ENCODE measurements around the gene SLC10A1.
"Not testable (repeated sequence)": the region's sequence is repeated elsewhere in the genome, so short reads cannot be mapped to it uniquely, and the experiment has no call there.

Gene SLC10A1

DNA sequence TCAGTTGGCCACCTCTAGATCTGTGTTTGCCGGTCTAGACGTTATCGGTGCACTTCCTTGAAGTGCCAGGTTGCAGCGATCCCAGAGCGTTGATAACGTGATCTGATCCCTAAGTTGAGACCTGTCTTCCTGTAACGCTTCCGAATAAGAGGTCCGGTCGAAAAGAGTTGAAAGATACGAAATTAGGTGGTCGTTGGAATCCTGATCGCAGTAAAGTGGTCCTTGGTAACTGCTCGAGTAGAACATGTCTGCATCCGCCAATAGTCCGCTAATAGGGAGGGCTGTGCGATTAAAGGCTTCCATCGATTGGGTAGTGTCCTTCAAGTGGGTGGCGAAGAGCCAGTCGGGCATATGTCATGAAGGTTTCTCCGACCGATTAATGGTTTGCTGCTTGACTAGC, 27.4 kb downstream of the SLC10A1 start:
- DNase-seq, result no peak

DNA sequence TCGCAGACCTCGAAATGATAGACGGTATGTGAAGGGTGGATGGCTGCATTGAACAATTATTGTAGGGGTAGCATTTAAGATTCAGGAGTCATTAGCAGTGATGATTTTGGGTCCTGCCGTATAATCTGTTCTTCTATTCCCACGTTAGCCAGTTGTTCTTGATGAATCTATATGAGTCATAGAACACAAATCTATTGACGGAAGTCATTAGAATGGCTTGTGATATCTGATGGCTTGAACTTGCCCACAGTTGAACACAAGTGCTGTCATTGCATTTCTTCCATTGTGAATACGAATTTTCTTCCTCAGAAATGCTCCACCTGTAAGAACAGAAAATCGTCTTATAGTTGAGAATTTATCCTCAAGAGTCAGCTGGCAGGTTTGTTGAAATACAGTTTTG, 28.2 kb downstream of the SLC10A1 start:
- DNase-seq, result no peak

DNA sequence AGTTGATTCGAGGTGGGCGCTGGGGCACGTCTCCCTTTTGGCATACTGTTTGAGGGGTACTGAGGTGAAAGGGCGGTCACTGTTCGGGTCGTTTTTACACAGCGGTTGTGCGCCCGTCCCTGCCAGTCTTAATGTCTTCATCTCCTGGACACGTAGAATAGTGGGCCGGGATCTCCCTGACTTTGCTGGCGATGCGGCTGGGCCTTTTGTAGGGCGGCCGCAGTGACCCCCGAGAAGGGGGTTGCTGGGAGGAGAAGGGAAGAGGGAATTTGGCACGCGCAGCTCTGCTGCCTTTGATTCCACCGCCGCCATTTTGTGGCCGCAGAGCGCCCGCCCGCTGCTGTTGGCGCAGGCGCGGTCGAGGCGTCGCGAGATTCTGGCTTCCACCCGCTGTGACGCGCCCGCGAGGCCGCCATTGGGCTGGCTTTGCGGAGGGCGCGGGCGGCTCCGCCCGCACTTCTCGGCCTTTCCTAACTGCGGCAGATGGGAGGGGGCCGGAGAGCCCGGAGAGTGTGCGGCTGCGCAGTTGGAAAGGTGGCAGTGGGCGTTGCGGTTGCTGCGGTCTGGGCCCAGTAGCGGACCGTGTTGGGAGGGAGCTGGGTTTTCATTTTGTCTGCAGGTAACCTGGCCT, 29.6 kb downstream of the SLC10A1 start:
- DNase-seq, result peak; percentile 83 to 89

DNA sequence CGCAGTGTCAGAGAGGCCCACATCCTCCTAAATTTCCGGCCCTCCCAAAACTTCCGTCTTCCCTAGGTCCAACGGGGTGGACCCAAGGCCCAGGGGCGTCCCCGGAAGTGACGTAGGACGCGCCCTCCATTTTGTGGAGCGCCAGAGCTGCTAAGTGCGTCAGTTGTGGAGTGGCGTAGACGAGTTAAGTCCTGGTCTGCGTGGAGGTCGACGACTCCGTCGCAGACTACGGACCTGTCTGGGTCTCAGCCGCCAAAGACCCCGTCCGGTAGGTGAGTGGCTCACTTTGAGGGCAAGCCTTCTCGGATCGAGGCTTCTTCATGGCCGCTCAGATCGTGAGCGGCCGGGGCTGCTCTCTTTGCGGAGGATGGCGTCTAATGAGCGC, 30.1 kb downstream of the SLC10A1 start, which contains the start of gene SRSF5:
TSS of gene SRSF5 (plus strand) at position 159 of the 385 bp plus-strand sequence. CDS start 1,015 bp downstream, outside the sequence.
- DNase-seq, result peak; percentile 95 to 97

DNA sequence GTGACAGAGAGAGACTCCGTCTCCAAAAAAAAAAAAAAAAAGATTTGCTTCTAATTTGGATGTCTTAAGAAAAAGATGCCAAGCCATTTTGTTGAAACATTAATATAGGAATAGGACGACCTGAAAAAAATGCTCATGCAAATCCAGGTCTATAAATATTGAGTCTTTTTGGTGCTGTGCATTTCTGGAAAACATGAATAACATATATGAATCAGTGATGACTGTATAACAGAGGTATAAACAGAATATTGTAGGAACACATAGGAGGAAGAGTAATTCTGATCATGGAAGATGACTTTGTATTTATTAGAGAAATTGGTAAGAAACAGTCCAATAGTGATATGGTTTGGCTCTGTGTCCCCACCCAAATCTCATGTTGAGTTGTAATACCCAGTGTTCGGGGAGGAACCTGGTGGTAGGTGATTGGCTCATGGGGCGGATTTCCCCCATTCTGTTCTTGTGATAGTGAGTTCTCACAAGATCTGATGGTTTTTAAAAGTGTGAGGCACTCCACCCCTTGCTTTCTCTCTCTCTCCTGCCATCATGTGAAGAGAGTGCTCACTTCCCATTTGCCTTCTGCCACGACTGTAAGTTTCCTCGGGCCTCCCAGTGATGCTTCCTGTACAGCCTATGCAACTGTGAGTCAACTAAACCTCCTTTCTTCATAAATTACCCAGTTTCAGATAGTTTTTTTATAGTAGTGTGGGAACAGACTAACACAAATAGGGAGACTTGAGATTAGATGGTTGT, 33.1 kb downstream of the SLC10A1 start:
- DNase-seq, result no peak

DNA sequence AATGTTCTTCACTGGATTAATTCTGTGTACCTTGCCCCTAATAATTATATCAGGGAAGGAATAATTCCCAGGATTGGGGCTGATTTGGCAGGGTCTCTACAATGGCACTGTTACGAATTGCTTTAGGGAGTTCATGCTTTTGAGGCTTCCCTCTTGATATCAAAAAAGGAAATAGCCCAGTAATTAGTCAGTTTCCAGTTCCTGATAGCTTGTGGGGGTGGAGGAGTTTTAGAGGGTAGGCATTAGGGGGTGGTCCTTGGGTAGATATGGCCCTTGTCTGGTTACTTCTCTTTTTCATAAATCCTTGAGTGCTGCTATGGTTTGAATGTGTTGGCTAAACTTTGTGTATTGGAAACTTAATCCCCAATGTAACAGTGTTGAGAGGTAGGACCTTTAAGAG, 36.2 kb downstream of the SLC10A1 start:
- DNase-seq, result no peak

DNA sequence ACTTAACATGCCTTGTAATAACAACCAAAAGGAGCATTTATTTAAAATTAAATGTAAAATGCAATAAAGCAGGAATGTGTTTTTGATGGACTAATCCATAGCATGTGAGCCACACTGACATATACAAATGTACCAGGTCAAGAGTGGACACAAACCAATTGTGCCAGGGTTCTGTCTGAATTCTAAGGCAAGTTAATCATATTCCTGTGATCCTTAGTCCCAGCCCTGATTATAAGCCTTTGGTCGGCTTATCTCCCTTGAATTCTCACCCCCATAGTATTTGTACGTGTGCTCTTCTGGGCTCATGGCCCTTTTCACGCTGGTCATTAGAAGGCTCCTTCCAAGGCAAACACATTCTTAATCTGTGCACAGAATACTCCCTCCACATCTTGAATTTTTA, 40.7 kb downstream of the SLC10A1 start:
- DNase-seq, result no peak

DNA sequence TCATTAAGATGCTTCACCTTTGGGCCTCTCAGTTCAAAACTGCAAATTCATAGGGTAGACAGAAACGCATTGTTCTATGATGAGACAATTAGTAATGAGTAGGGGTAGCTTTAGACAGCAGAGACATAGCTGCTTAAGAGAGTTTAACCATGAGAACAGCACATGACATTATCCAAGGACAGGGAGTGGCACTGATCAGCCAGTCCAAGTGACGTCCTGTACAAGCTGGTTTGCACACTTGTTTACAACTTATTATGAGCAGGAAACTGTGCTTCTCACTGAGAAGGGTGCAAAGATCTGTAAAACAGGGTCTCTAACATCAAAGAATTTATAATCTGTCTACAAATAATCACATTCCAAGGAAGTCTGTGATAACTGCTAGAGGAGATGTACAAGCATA, 41.3 kb downstream of the SLC10A1 start:
- DNase-seq, result no peak

DNA sequence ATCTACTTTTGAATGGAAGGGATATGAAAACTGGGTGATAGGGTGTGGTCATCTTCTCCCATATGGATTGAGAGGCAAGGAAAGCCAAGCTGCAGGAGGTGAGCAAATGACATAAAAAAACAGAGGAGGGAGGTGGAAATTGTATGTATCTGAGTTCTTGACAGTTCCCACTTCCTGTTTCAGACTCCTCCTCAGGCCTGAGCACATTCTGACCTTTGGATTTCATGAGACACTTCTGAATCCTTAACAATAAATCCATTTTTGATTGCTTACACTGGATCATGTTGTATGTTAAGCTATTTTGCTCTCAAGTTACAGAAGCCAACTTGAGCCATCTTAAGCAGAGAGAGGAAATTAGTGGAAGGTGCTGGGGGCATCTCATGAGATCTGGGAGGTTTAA, 41.7 kb downstream of the SLC10A1 start:
- DNase-seq, result no peak

DNA sequence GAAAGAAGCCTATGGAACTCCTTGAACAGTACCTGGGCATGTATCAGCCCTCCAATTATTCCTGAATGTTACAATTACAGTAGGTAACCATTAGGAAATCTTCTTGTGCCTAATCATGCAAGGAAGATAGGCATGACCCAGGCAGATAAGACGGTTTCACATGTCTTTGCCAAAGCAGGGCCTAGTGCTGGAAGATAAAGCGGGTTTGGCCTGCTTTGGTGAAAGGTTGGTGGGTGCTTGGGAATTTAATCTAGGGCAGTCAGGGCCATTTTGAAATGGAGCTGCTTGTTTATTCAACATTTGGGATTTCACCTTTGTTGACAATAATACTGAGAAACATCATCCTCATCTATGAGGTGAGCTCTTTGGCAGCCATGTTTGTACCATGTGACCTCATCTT, 42.6 kb downstream of the SLC10A1 start:
- DNase-seq, result no peak

DNA sequence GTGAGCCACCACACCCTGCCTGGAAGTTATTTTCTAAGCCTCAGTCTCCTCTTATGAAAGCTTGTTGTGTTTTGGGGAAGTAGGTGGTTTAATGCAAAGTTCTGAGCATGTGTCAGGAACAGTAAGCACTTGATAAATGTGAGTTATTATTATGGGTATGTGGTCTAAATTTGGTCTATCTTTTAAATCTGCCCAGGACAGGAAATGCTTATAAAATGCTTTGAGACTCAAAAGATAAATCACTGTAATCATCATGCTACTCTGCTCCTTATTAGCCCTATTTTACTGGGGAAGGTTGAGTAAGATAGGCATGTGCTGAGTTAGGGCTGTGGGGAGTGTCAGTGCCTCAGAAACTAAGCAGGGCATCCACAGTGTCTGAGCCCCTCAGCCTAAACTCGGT, 43.2 kb downstream of the SLC10A1 start:
- DNase-seq, result no peak

DNA sequence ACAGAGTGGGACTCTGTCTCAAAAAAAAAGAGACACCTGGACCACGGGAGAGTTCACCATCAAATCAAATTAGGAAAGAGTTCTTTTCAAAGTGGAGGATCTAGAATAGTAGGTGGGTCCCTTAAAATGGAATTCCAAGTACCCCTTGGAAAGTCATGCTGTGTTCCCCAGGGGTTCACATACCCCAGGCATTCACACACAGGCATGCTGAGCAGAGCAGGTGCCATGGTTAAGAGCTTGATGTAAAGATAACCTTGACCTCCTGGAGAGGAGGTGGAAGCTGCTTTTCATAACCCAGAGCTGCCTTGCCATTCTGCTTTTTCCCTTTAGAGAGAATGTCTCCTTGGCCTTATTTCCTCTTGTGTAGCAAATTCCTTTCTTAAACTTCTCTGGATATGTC, 44.3 kb downstream of the SLC10A1 start:
- DNase-seq, result no peak

DNA sequence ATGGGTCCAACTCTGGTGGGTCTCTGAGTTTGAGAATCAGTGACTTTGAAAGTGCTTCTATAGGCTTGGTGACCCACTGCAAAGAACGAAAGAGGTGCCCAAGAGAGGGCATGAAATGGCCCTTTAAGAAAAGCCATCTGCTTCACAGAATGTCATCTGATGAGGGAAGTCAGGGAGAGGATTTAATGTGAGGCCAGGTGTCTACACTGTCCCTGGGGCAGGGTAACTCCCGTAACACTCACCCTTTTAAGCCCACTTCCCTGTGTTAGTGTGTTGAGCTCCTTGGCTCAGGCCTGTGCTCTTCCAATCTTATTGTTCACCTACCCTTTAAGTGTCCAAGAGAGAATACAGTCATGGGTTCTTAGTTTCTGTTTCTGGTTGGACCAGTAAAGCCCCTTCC, 46.5 kb downstream of the SLC10A1 start:
- DNase-seq, result no peak

DNA sequence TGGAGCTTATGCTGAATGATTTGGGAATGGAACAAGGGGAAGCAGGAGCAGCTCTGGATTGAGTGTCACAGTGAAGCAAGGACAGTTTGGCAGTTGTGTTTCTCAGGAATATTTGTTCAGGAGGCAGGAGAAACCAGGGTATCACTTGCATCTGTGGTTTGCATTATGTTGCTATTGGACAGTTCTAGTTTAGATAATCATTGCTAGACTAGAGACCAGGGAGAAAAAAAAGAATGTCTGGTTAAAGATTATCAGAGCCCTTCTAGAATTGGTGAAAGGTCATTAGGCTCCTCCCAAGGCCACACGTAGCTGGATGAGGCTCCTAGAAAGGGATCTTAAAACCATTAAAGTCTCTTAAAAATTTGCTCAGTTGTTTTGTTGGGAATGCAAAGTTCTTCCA, 47.1 kb downstream of the SLC10A1 start:
- DNase-seq, result no peak

DNA sequence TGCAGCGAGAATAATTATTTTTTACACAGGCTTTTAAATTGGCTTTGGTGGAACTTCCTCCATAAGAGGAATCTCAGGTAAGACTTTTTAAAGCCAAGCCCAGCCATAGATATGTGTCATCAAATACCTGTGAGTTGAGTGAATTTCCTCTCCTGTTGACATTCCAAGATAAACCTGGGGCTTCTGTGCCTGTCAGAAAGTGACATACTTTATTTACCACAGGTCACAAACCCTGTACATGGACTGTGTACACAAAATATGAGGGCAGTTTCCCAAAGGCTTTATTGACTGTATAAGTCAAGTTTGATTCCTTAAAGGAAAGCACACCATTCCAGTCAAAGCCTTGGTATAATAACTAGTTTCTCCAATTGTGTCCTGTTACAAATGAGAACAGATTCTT, 56.0 kb downstream of the SLC10A1 start:
- DNase-seq, result no peak

DNA sequence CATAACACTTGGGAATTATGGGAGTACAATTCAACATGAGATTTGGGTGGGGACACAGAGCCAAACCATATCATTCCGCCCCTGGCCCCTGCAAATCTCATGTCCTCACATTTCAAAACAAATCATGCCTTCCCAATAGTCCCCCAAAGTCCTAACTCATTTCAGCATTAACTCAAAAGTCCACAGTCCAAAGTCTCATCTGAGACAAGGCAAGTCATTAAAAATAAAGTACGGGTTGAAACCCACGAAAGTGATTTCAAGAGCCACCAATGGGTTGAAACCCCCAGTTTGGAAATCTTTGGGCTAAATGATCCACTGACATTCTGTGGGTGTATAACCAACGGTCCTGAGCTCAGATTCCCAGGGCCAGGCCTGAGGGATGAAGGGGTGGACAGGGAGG, 60.6 kb downstream of the SLC10A1 start:
- DNase-seq, result not testable (repeated sequence)

DNA sequence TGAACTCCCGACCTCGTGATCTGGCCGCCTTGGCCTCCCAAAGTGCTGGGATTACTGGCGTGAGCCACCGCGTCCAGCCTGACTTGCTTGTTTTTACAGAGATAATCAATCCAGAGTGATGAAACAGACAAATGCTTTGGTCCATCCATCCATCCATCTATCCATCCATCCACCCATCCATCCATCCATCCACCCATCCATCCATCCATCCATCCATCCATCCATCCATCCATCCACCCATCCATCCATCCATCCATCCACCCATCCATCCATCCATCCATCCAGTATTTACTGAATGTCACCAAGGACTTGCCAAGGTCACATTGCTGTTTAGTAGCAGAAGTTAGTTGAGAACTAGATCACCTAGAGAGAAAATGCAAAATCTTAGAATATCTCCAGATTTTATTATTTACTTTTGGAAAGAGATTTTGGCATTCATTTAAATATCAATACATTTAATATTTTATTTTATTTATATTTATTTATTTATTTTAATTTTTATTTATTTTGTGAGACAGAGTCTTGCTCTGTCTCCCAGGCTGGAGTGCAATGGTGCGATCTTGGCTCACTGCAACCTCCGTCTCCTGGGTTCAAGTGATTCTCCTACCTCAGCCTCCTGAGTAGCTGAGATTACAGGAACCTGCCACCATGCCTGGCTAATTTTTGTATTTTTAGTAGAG, 65.0 kb downstream of the SLC10A1 start:
- DNase-seq, result not testable (repeated sequence)

DNA sequence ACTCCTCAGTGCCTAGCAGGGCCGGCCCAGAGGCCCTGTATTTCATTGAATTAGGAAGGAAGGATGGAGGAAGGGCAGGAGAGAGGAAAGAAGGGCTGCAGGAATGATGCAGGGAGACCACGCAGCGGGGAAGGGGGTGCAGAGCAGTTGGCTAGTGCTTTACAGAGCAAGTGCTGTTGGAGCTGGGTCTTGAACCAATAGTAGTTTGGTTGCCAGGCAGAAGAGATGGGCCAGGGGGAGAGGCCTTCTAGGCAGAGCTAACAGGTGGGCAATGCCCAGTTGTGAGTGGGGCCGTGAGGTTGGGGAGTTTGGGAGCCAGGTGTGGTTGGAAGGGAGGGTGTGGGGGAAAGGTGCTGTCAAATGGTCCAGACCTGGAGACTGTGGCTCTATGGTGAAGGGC, 69.2 kb downstream of the SLC10A1 start:
- no peak for DNase-seq

DNA sequence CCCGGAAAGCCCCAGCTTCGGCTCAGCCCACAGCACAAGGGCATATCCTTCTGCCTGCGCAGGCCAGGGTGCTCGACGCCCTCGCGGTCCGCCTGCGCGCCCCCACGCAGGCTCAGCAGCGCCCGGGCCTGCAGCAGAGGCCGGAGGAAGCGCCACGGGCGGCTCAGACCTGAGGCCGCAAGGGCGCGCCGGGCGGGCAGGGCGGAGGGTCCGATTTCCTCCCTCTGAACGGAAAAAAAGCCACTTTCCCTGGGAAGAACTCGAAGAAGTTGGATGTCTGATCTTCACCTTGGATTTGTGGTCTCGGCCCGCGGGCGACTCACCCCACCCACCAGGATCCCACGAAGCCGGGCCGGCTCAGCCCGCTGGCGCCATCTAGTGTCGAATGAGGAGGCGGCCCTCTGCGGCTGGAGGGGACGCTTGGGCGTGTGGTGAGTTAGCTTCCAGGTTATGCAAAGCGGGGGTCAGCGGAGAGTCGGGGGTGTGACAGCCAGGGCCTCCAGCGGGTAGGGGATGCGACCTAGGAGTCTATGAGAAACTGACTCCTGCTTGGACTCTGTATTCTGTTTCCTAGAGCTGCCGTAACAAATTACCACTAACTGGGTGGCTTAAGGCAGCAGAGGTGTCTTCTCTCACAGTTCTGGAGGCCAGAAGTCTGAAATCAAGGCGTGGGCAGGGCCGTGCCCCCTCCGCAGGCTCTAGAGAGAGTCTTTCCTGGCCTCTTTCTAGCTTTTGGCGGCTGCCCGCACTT, 70.1 kb downstream of the SLC10A1 start:
- peak; percentile 55 to 59 for DNase-seq
